ENCODE measurements around the gene CEP128.

Gene CEP128

DNA sequence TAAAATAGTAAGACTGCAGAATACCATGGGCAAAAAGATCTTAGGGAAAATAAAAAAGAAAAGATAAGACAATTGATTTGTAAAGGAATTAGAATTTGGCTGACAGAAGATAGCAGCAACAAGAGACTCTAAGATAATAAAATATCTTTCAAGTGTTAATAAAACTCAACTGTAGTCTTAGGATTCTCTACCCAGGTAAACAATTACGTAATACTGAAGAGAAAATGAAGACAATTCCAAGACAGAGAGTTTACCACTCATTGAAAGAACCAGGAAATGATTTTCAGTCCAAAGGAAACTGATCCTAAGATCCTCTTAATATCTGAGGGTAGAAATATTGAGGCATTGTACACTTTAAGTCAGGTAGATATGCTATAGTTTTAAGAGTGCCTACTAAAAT is 321.1 kb downstream of the CEP128 start:
- no peak for DNase-seq (ENCODE audit: low read depth in 3 of 3, low spot score in 1 of 3)

GRCh38 chr14:80618751-80619329 is 322.7 kb downstream of the CEP128 start:
- no peak for DNase-seq (ENCODE audit: low read depth in 3 of 3, low spot score in 1 of 3)

DNA sequence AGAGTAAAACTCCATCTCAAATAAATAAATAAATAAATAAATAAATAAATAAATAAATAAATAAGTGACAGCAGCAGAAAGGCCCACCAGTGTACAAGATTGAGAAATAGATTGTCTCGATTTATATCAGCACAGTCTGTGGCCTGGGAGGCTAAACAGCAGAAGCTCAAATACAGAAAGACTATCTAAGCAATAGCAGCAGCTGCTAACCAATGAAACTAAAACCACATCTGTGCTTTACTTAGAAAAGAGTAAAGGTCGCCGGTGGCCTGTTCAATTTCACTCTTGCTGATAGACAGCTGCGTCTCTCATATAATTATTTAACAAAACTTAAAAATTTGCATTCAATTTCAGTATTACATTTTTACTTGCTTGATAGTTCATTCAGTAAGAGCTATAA is 325.7 kb downstream of the CEP128 start:
- no peak for DNase-seq (ENCODE audit: low read depth in 3 of 3, low spot score in 1 of 3)

DNA sequence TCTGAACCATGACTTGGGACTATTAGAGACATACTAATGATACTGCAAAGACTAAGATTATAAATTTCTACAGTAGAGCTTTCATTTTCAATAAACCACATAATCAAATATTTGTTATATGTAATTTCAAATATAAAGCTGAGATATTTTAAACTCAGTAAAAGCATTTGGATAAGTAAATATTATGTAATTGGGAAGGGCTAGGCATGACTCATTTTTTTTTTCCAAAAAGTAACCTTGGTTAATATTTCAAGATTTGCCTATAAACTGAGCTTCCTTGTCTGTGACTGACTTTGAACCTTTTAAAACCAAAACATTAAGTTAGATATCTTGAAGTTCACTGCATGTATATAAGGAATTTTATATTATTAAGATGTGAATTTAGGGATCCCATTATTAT is 332.5 kb downstream of the CEP128 start:
- no peak for DNase-seq (ENCODE audit: low read depth in 3 of 3, low spot score in 1 of 3)

DNA sequence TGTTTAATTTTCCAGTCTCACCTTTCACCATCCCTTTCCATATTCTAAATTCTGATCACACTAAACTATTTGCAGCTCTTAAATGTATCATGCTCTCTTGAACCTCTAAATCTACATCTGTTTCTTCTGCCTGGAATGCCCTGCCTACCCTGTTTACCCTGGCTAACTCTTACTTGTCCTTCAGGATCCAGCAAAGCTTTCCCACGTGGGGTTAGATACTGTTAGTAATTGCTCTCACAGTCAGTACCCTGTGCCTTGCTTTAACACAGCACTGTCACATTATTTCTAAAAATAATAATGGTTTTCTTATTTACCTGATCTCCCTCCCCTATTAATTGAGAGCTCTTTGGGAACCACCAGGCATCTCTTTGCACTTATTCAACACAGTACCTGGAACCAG is 333.0 kb downstream of the CEP128 start:
- no peak for DNase-seq (ENCODE audit: low read depth in 3 of 3, low spot score in 1 of 3)

- no peak for DNase-seq (ENCODE audit: low read depth in 3 of 3, low spot score in 1 of 3)
These were observed 333.9 kb downstream of the CEP128 start for GRCh38 chr14:80607430-80608190.

GRCh38 chr14:80606347-80606772 is 335.2 kb downstream of the CEP128 start:
- no peak for DNase-seq (ENCODE audit: low read depth in 3 of 3, low spot score in 1 of 3)

DNA sequence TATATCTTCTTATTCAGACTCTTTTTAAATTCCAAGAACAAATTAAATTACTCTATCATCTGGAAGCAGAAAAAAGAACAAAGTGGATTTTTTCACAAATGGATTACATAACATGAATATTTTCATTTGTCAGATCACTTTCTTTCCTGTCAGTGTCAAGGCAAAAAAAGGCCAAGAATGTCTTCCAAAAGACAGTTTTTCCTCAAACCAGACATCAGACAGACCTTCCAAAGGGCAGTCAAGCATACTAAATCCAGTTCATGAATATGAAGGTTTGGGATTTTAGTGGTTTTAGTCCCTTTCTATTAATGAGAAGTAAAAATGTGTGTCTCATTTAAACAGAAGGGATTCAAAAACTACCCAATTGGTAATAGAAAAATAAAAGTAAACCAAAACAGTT is 336.0 kb downstream of the CEP128 start:
- DNase-seq (ENCODE audit: low read depth in 3 of 3, low spot score in 1 of 3), result no peak

GRCh38 chr14:80602946-80603345 is 338.6 kb downstream of the CEP128 start:
- no peak for DNase-seq (ENCODE audit: low read depth in 3 of 3, low spot score in 1 of 3)

DNA sequence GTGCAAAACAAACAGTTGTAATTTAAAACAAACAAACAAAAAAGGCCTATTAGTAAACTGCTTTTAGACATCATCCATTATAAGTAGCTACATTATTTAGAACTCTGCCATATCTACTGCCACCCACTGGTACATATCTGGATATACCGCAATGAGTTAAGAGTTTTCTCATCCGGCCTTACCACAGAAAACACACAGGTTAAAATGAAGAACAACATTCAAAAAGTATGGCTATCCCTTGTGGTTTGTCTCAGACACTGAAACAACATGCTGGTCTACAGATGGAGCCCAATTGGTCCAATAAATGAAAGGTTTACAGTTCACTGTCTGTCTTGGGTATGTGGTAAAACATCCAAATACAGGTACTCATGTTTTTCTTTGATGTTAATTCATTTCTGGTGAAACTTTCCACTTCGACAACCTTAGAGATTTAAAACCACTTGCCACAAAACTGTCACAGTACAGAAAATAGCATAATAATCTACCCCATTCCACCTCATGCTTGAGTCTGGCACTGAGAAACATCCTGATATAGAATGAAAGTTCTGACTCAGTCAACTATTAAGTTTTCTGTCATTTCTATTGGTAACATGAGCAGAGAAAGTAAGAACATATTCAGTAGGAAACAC is 354.3 kb downstream of the CEP128 start:
- no peak for DNase-seq (ENCODE audit: low read depth in 3 of 3, low spot score in 1 of 3)

DNA sequence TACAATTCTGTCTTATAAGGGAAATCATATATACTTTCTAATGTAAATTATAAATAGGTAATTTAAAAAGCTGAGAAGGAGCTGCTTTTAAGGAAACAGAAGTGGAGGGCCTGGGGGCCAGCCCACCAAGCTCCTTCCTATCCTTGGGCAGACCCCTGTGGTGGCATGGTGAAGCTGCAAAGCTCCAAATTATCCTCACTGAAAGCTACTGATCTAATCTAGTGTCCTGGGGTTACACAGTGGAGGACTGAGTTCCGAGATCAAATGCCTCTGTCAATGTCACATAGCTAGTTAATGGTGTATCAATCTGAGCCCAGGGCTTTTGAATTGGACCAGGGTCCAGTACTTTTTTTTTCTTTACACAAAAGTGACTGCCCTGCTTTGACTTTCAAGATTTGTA is 355.4 kb downstream of the CEP128 start:
- DNase-seq (ENCODE audit: low read depth in 3 of 3, low spot score in 1 of 3), result no peak

DNA sequence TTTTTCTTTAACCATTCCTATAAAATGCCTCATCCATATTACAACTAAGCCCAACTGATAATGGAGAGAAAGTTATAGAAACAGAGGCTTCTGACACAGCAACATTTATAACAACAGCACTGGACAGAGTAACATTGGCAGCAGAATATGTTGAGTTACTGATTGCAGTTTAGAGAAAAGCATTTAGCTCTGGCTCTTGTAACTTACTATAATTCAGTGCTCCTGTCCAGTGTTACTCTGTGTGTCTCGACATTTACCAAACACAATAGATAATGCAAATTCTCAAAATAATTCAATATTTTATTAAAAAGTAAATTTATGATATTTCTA is 356.1 kb downstream of the CEP128 start:
- DNase-seq (ENCODE audit: low read depth in 3 of 3, low spot score in 1 of 3), result no peak

GRCh38 chr14:80584744-80585505 is 356.6 kb downstream of the CEP128 start:
- no peak for DNase-seq (ENCODE audit: low read depth in 3 of 3, low spot score in 1 of 3)

DNA sequence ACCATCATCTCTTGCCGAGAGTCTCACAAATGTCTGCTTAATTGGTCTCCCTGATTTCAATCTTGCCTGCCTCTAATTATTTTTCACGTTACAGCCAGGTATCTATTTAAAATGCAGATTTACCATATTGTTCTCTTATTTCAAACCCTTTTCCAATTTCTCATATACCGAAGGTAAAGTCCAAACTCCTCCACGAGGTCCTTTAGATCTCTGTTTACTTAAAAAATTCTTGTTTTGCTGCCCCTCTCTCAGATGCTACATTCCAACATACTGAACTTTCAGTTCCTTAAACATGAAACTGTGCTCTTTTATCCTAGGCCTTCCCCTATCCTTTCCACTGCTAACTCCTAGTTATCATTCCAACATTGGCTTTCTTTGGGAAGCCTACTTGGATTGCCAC is 363.9 kb downstream of the CEP128 start:
- no peak for DNase-seq (ENCODE audit: low read depth in 3 of 3, low spot score in 1 of 3)

DNA sequence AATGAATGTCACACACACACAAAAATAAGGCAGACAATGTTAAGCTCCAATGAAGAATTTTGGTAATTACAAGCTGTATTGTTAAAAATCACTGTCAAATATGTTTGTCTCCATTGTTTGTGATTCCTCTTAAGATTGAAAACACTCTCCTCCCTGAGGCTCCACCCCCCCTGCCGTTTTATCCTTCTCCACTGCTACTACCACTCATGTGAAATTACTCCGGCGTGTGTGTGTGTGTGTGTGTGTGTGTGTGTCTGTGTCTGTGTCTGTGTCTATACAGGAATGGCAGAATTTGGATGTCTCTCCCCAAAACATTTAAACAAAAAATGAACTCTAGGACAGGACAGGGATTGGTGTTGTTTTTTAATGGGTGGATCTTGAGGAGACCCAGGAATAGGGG is 365.1 kb downstream of the CEP128 start:
- DNase-seq (ENCODE audit: low read depth in 3 of 3, low spot score in 1 of 3), result no peak

GRCh38 chr14:80575763-80576162 is 365.8 kb downstream of the CEP128 start:
- no peak for DNase-seq (ENCODE audit: low read depth in 3 of 3, low spot score in 1 of 3)

- DNase-seq (ENCODE audit: low read depth in 3 of 3, low spot score in 1 of 3), result no peak
These were observed 368.9 kb downstream of the CEP128 start for GRCh38 chr14:80572666-80573065.

DNA sequence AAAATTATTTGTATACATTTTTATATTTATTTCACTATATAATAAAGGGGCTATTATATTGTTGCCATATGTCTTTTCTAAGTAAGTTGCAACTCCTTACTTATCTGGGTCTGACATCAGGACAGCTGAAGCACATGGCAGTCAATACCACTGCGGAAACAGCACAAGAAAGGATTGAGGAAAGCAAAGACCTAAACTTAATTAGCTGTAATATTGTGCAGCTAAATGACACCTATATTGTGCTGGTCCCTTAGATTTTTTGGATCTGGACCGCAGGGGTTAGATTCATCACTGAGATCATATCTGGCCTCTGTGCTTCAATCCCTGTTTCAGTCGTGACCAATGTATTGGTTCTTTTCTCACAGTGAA is 370.6 kb downstream of the CEP128 start:
- DNase-seq (ENCODE audit: low read depth in 3 of 3, low spot score in 1 of 3), result no peak

DNA sequence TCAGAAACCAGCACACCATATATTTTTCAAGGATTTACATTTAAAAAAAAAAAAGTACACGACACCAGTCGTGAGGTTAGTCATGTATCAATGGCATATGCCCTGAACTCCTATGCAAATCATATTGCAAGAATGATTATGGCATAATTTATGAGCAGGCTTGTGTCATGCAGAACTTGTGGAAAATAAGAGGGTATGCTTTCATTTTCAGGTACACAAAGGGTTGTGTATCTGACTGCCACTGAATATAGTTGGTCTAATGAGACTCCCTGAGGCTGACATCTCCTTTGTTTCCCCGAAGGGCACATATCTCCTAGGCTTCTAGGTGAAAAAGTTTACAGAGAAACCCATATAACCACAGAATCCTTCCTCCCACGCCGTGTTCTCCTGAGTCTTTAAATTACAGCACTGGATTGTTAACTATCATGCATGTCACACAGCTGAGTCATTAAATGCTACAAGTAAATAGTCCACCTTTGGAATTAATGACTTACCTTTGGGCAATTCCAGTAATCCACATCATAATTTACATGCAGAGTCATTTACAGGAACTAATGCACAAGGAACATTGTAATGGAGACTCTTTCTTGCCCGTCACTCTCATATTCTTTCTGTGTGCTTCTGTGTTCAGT is 373.5 kb downstream of the CEP128 start:
- DNase-seq (ENCODE audit: low read depth in 3 of 3, low spot score in 1 of 3), result no peak

GRCh38 chr14:80565001-80565400 is 376.5 kb downstream of the CEP128 start:
- DNase-seq (ENCODE audit: low read depth in 3 of 3, low spot score in 1 of 3), result no peak

- no peak for DNase-seq (ENCODE audit: low read depth in 3 of 3, low spot score in 1 of 3)
These were observed 377.5 kb downstream of the CEP128 start for GRCh38 chr14:80564051-80564450.

All from stimulated activated CD4-positive, alpha-beta T cell treated with anti-CD3 and anti-CD28 coated beads, TNF-alpha, amount 100 ng/mL, for 1 hour (primary cell).